IMR-90 (cell line): ENCODE data around the gene ZNF521. TPM values are rescaled to one million over a fixed set of nuclear protein-coding genes. Genes with fewer than 3 reads are reported as not detected.

ENCODE experiments used
- ATAC-seq: fragments of 200-7000 bp; cut with Tn5 transposase; 2 replicates; pipeline ENCODE4 v1.9.1; 2020; ENCODE audit warnings: low read depth, mild to moderate bottlenecking, moderate library complexity
- BruUV-seq: library from RNA; stranded (reverse); fragments of 400-500 nt; replicated peaks from 2 replicates; lab custom pipeline; 2021; lab: Mats Ljungman, UMichigan
- CTCF ChIA-PET: fragments of 300-600 bp; formaldehyde crosslinking; extraction: SDS; loops from one replicate; lab custom pipeline; 2021; ENCODE audit warnings: antibody characterized with exemption; lab: Yijun Ruan, JAX
- POLR2A ChIA-PET: fragments of 300-600 bp; sonication (Branson Sonifier 250); formaldehyde crosslinking; loops from one replicate; lab custom pipeline; 2022; ENCODE audit warnings: antibody characterized with exemption; ENCODE audit not compliant: unreplicated experiment; lab: Charles Lee
- DNase-seq: peaks from one replicate; pipeline ENCODE4 v3.0.0; 2013
- H2AFZ ChIP-seq: replicated peaks from 2 replicates; pipeline ENCODE3; 2013; ENCODE audit warnings: low read length, mild to moderate bottlenecking; ENCODE audit not compliant: poor library complexity
- H2AK5ac ChIP-seq: 2 replicates; pipeline ENCODE4 v1.6.1; 2013; ENCODE audit warnings: low read depth, low read length, inconsistent platforms
- H2AK9ac ChIP-seq: replicated peaks from 2 replicates; pipeline ENCODE3; 2013; ENCODE audit warnings: mild to moderate bottlenecking, low read depth, low read length, moderate library complexity; ENCODE audit not compliant: poor library complexity
- H2BK120ac ChIP-seq: 2 replicates; pipeline ENCODE4 v1.6.1; 2013; ENCODE audit warnings: low read depth, low read length, inconsistent platforms
- H2BK15ac ChIP-seq: 3 replicates; pipeline ENCODE4 v1.6.1; 2013; ENCODE audit warnings: low read depth, low read length, inconsistent platforms
- H2BK20ac ChIP-seq: 2 replicates; pipeline ENCODE4 v1.6.1; 2013; ENCODE audit warnings: low read depth, mild to moderate bottlenecking, inconsistent platforms, low read length, moderate library complexity
- H2BK5ac ChIP-seq: 2 replicates; pipeline ENCODE4 v1.6.1; 2013; ENCODE audit warnings: mild to moderate bottlenecking, low read depth, low read length, inconsistent platforms; ENCODE audit not compliant: poor library complexity, severe bottlenecking
- H3K14ac ChIP-seq: replicated peaks from 2 replicates; pipeline ENCODE4 v1.6.1; 2013; ENCODE audit warnings: low read depth, low read length, inconsistent platforms
- H3K18ac ChIP-seq: 2 replicates; pipeline ENCODE4 v1.6.1; 2013; ENCODE audit warnings: low read depth, low read length, control low read depth
- H3K23ac ChIP-seq: 2 replicates; pipeline ENCODE4 v1.6.1; 2013; ENCODE audit warnings: low read depth, low read length, inconsistent platforms
- H3K27ac ChIP-seq: 2 replicates; pipeline ENCODE4 v1.5.1; 2013; ENCODE audit warnings: mild to moderate bottlenecking, control low read depth, low read length; ENCODE audit not compliant: insufficient read depth
- H3K27me3 ChIP-seq: 2 replicates; pipeline ENCODE4 v1.6.1; 2013; ENCODE audit warnings: low read length; ENCODE audit not compliant: control insufficient read depth, insufficient read depth
- H3K36me3 ChIP-seq: 2 replicates; pipeline ENCODE4 v1.6.1; 2013; ENCODE audit warnings: low read length, mixed read lengths; ENCODE audit not compliant: control insufficient read depth, insufficient read depth
- H3K4ac ChIP-seq: 2 replicates; pipeline ENCODE4 v1.6.1; 2013; ENCODE audit warnings: low read depth, low read length, inconsistent platforms
- H3K4me1 ChIP-seq: 2 replicates; pipeline ENCODE4 v1.6.1; 2013; ENCODE audit warnings: low read length, mixed read lengths; ENCODE audit not compliant: control insufficient read depth, insufficient read depth
- H3K4me2 ChIP-seq: 2 replicates; pipeline ENCODE4 v1.6.1; 2013; ENCODE audit warnings: low read depth, mild to moderate bottlenecking, control low read depth, low read length, moderate library complexity
- H3K4me3 ChIP-seq: 2 replicates; pipeline ENCODE4 v1.5.1; 2013; ENCODE audit warnings: low read depth, mild to moderate bottlenecking, control low read depth, low read length, moderate library complexity; ENCODE audit not compliant: insufficient read depth
- H3K56ac ChIP-seq: 2 replicates; pipeline ENCODE4 v1.6.1; 2013; ENCODE audit warnings: low read length, inconsistent platforms; ENCODE audit not compliant: insufficient read depth; ENCODE audit errors: extremely low read depth
- H3K79me1 ChIP-seq, 2 experiments: 2 replicates each; pipeline ENCODE4 v1.6.1; 2013; ENCODE audit warnings: low read length in 2 of 2, inconsistent platforms in 1 of 2, low read depth in 1 of 2
- H3K9ac ChIP-seq: 2 replicates; pipeline ENCODE4 v1.6.1; 2013; ENCODE audit warnings: low read depth, low read length, control low read depth
- H3K9me1 ChIP-seq: 2 replicates; pipeline ENCODE4 v1.6.1; 2013; ENCODE audit warnings: low read length, inconsistent platforms; ENCODE audit not compliant: insufficient read depth
- H3K9me3 ChIP-seq: 2 replicates; pipeline ENCODE4 v1.6.1; 2013; ENCODE audit warnings: low read length; ENCODE audit not compliant: control insufficient read depth, insufficient read depth
- H4K20me1 ChIP-seq: 2 replicates; pipeline ENCODE4 v1.6.1; 2013; ENCODE audit warnings: low read length, inconsistent platforms; ENCODE audit not compliant: insufficient read depth
- H4K5ac ChIP-seq: 2 replicates; pipeline ENCODE4 v1.6.1; 2013; ENCODE audit warnings: mild to moderate bottlenecking, low read depth, low read length, control low read depth
- H4K8ac ChIP-seq, 2 experiments: 2 replicates each; pipeline ENCODE4 v1.6.1; 2013; ENCODE audit warnings: low read depth in 2 of 2, low read length in 2 of 2, control low read depth in 1 of 2, inconsistent platforms in 1 of 2
- H4K91ac ChIP-seq: 2 replicates; pipeline ENCODE4 v1.6.1; 2013; ENCODE audit warnings: low read depth, low read length, inconsistent platforms; ENCODE audit not compliant: insufficient read depth
- BHLHE40 ChIP-seq: fragments of 150-350 bp; IDR thresholded peaks from 2 replicates; pipeline ENCODE4 v1.6.1; 2016; ENCODE audit warnings: mild to moderate bottlenecking, low read depth, low read length
- WGBS, 2 experiments: methylation state at CpG; one replicate each; pipeline versions ENCODE4 v1.1.5 to v1.1.7; 2013; ENCODE audit warnings: missing lambda C conversion rate in 2 of 2; ENCODE audit not compliant: insufficient read length in 1 of 2; ENCODE audit errors: extremely low coverage in 2 of 2; 5-methylcytosine and 5-hydroxymethylcytosine counted together
- dilution Hi-C: fragments of 300-500 bp; cut with HindIII; formaldehyde crosslinking; loops from one replicate; pipeline ENCODE4 v1.14.3; 2018; ENCODE audit warnings: low sequenced_read_pairs; ENCODE audit not compliant: unreplicated experiment
- in situ Hi-C: fragments of 300-500 bp; cut with MboI; formaldehyde crosslinking; loops from 3 replicates; pipeline ENCODE4 v1.14.3; 2019; ENCODE audit warnings: low sequenced_read_pairs, inconsistent platforms, mixed read lengths
- intact Hi-C: fragments of 100-400 bp; cut with micrococcal nuclease; formaldehyde crosslinking; loops from 2 replicates; pipeline ENCODE4 v1.10.0; 2022
- polyA plus RNA-seq, 3 experiments: library from polyadenylated mRNA; depleted of rRNA; stranded (reverse); fragments of >200 nt; gene quantifications; 2 replicates each; pipeline ENCODE4 v1.2.3, GENCODE V29; 2012; ENCODE audit warnings: low replicate concordance in 1 of 3
- total RNA-seq: library from RNA; depleted of rRNA; stranded (reverse); fragments of >200 nt; gene quantifications from 2 replicates; pipeline ENCODE4 v1.2.3, GENCODE V29; 2012

The ZNF521 gene
- total and polyA plus RNA-seq, 2 of the 4 experiments (the other 2 are of a cell fraction): 21.5 to 59.3 TPM

DNA sequence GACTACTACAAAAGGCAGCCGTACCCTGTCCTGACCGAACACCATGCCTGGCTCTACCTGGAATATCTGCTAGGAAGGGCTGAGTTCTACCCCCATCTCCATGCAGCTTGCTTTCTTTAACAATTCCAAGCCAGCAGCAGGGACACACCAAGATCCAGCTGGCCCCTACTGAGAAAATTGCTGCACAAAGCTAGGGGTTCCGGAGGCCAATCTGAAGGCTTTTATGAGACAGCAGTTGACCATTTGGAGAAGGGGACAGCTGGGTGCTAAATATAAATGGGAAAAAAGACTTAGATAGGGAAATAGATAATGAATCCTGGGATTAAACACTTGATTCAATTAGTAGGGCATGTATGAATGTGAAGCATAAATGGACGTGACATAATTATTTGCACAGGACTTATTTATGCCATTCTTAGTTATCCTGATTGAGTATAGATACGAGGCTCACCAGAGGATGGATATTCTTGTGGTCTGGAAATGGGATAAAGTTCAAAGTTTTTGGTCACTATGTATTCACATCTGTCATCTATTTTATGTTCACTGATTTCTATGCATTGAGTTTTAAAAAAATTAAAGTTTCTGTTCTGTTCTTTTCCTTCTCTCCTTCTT lies 204.0 kb downstream of the ZNF521 start:
- DNase-seq (no peak), ATAC-seq (no peak)
- Histone ChIP-seq H3K4me1 (peaks cover 4% of the 10 kb centered on the region; the same call in 1 of the 2 replicates), H3K79me1 (peaks cover 0 to 13% of the 10 kb centered on the region in 2 experiments; a peak in 3 of 4 replicates), H2AK9ac (no peak overlapping the region), H2BK120ac (no peak overlapping the region), H3K27ac (no peak overlapping the region), H3K9me3 (no peaks in the 10 kb centered on the region), H2BK20ac (no peak overlapping the region), H3K9ac (no peak overlapping the region), H2AFZ (no peak overlapping the region), H3K56ac (no peak overlapping the region), H3K4me2 (no peak overlapping the region), H3K9me1 (0 out of 2 replicates have a peak, but pooled peaks cover 3% of the 10 kb centered on the region), H3K27me3 (no peaks in the 10 kb centered on the region), H4K91ac (no peak overlapping the region), H3K36me3 (peaks cover 5% of the 10 kb centered on the region), H3K18ac (no peak overlapping the region), H4K8ac (no peak overlapping the region), H2BK5ac (no peak overlapping the region), H3K4ac (no peak overlapping the region), H3K14ac (no peak overlapping the region), H3K4me3 (no peak overlapping the region), H3K23ac (no peak overlapping the region), H2AK5ac (no peak overlapping the region), H4K5ac (no peak overlapping the region), H2BK15ac (no peak overlapping the region), H4K20me1 (no peaks in the 10 kb centered on the region)
- ChIA-PET CTCF (no interaction called here), POLR2A (no interaction called here)
- no TSS peak for BruUV-seq
- dilution Hi-C loops (no loop called here), intact Hi-C loops (no loop called here), in situ Hi-C loops (no loop called here)
- TF ChIP-seq BHLHE40: no peak
- 100% methylated on average over 1 of the region's 5 CpGs; no CpG with 5 or more reads in 1 of the 2 experiments for WGBS, 2 experiments
